Bronchial epithelial cell (primary cell): ENCODE measurements around the gene HIPK1. TPM values are rescaled to one million over a fixed set of nuclear protein-coding genes. Genes with fewer than 3 reads are reported as not detected.

Source experiments
- DNase-seq: peaks from one replicate; pipeline ENCODE4 v3.0.0-alpha.2; 2010; ENCODE audit warnings: low read depth
- FAIRE-seq: peaks from 2 replicates; lab custom pipeline; 2011; peaks lifted over from hg19 to GRCh38; lab: Jason Lieb, UNC
- H3K27me3 ChIP-seq: 2 replicates; pipeline ENCODE4 v1.5.1; 2011; ENCODE audit warnings: low read length; ENCODE audit not compliant: control insufficient read depth, insufficient read depth
- H3K36me3 ChIP-seq: 2 replicates; pipeline ENCODE4 v1.5.1; 2011; ENCODE audit warnings: low read length; ENCODE audit not compliant: control insufficient read depth, insufficient read depth
- H3K4me3 ChIP-seq: 2 replicates; pipeline ENCODE4 v1.5.1; 2011; ENCODE audit warnings: mild to moderate bottlenecking, low read depth, low read length, control low read depth
- total RNA-seq: library from RNA; depleted of rRNA; stranded (reverse); fragments of >200 nt; gene quantifications from 2 replicates; pipeline ENCODE4 v1.2.1, GENCODE V29; 2014
- TF ChIP-seq, protein P1 (sequence below): IDR thresholded peaks from 2 replicates; pipeline ENCODE4 v1.5.1; 2011; ENCODE audit warnings: mild to moderate bottlenecking, moderate library complexity, low read length, control low read depth, inconsistent platforms; ENCODE audit not compliant: insufficient read depth, severe bottlenecking

Gene HIPK1
- 18.7 and 24.2 TPM in 2 replicates for total RNA-seq

DNA sequence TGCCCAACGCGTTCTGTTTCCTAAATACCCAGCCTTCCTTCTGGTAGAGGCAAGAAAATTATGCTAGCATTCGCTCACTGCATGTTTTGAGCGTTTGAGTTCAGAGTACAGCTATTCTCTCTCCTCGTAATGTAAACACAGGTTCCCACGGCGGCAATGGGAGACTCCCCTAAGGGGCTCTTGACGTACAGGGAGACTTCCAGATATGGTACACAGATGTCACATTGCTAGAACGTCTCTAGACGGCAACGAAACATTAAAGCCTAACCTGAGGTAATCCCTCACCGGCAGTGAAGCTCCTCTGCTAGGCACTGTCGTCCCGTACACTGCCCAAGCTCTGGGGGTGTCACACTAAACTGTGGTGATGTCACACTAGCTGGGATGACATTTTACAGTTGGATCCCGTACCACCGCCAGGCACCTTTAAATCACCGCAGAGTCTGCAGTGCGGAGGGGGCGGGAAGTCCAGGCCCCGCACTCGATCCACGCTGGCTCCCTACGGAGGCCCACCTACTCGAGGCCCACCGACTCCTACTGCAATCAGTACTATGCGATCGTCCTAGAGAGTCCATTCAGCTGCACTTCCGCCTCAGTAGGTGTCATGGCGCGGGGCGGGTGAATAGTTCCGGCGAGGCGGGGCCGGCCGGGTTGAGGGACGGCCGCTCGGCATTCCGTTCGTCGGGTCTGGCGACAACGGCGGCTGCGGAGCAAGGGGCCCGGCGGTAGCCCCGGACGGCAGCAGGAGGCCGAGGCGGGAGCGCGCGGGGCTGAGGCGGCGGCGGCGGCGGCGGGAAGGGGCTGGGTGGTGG lies at the start of gene HIPK1:
Gene HIPK1, plus strand, starts transcription at position 384 of the 809 bp plus-strand sequence.
- no peak for FAIRE-seq
- Histone ChIP-seq H3K4me3 (peak within 1 kb of the TSS; percentile 97), H3K27me3 (no peaks in the 10 kb centered on the region), H3K36me3 (no peaks in the 10 kb centered on the region)
- TF ChIP-seq, protein P1, sequence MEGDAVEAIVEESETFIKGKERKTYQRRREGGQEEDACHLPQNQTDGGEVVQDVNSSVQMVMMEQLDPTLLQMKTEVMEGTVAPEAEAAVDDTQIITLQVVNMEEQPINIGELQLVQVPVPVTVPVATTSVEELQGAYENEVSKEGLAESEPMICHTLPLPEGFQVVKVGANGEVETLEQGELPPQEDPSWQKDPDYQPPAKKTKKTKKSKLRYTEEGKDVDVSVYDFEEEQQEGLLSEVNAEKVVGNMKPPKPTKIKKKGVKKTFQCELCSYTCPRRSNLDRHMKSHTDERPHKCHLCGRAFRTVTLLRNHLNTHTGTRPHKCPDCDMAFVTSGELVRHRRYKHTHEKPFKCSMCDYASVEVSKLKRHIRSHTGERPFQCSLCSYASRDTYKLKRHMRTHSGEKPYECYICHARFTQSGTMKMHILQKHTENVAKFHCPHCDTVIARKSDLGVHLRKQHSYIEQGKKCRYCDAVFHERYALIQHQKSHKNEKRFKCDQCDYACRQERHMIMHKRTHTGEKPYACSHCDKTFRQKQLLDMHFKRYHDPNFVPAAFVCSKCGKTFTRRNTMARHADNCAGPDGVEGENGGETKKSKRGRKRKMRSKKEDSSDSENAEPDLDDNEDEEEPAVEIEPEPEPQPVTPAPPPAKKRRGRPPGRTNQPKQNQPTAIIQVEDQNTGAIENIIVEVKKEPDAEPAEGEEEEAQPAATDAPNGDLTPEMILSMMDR: no peak
- DNase-seq: peak; percentile 59

DNA sequence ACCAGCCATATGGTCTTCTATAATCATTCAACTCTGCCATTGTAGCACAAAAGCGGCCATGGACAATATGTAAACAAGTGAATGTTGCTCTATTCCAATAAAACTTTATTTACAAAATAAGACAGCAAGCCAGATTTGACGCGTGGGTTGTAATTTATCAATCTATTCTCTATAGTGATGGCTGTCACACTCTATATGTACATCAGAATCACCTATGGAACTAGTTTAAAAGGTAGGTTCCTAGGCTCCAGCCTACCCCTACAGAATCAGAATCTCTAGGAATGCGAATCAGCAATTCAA lies 49.4 kb upstream of the HIPK1 start:
- Histone ChIP-seq H3K27me3 (no peaks in the 10 kb centered on the region), H3K4me3 (no peak overlapping the region), H3K36me3 (no peaks in the 10 kb centered on the region)
- no peak for FAIRE-seq
- TF ChIP-seq, protein P1: no peak
- DNase-seq: no peak

DNA sequence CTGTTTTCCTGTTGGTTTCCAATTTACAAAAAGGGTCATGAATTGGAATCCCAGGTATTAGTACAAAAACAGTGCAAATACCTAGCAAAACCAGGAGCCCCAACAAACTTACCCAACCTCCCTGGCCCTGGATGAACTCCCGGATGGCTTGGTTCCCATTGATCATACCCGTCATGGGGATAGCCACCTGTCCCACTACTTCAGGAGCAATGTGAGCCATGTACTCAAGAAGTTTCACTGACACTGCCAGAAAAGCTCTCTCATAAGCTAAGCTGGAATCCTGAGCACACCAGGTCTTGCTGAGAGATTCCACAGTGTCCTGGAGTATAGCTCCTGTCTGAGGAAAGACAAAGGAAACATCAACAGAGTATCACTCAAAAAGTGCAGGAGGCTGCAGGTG lies 47.5 kb upstream of the HIPK1 start:
- Histone ChIP-seq H3K4me3 (no peak overlapping the region), H3K36me3 (no peaks in the 10 kb centered on the region), H3K27me3 (no peaks in the 10 kb centered on the region)
- no peak for FAIRE-seq
- no peak for DNase-seq
- TF ChIP-seq, protein P1: no peak

DNA sequence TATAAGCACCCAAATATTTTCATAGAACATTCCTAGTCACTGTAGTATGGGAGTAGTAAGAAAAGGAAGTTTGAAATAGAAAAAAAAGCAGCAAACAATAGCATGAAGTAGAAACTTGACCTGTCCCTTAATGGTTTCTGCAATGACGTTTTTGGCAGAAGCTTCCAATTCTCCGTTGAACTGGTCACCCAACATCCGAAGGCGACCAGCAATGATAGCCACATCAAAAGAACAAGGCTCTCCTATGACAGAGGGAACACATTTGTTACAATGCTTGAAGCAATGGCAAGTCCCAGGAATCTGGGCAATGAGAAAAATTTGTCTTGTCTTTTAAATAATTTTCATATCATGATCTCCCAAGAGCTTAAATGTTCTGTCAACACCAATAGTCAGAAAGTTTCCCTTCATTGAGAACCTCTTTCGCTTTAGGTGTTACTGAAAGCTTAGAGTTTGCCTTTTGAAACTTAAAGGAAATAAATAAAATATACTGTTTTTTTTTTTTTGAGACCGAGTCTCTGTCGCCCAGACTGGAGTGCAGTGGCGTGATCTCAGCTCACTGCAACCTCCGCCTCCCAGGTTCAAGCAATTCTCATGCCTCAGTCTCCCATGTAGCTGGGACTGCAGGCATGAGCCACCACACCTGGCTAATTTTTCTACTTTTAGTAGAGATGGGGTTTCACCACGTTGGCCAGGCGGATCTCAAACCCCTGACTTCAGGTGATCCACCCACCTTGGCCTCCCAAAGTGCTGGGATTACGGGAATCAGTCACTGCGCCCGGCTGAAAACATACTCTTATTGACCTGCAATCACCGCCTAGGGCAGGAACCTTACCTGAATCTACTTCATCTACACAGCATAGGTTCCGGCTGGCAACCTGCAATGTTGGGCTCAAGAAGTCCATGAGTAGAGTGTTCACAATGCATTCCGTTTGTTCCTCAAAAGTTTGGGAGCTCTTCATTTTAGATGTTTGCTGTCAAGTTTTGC lies 42.4 kb upstream of the HIPK1 start:
- no peaks in the 10 kb centered on the region for H3K36me3 ChIP-seq
- H3K4me3 ChIP-seq: no peak overlapping the region
- FAIRE-seq (no peak), DNase-seq (no peak)
- TF ChIP-seq, protein P1: no peak
- no peaks in the 10 kb centered on the region for H3K27me3 ChIP-seq

DNA sequence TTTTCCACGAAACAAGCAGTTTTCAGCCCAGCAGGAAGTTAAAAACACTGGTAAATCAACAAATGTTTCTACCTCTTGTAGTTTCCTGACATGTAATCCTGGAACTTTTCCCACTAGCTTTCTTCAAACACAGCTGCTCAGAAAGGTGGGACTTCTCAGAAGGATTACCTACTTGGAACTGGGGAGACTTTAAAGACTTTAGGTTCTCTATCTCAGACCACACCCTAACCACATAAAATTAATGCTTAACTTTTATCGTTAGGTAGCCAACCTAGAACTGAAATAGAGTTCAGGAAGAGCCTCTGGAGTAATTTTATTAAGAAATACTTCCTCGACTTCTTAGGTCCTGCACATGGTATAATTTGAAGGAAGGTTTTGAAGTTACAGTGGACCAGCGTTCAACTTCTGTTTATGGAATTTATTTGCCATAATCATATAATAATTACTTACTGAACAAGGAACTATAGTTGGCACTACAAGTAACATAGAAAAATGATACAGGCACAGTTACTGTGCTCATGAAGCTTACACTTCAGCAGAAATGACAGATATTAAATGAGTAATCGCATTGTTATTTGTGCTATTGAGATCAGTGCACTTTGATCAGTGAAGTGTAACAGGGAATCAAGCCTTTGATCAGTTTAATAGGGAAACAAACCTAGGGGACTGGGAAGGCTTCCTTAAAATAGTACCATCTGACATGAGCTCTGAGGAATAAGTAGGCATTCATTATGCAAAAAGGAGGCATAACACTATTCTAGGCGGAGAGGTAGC lies 41.5 kb upstream of the HIPK1 start, which contains the start of gene BCL2L15:
Gene BCL2L15, minus strand, starts transcription at position 180 of the 774 bp plus-strand sequence. CDS start 206 bp downstream, outside the sequence.
- H3K36me3 ChIP-seq: no peaks in the 10 kb centered on the region
- no peaks in the 10 kb centered on the region for H3K27me3 ChIP-seq
- TF ChIP-seq, protein P1: no peak
- DNase-seq: peak; percentile 32
- FAIRE-seq: no peak
- no peak within 1 kb of the TSS for H3K4me3 ChIP-seq
